HG02588 (cell line): ENCODE results near the gene SNRPN.
A peak's percentile ranks its signal among the peaks of the same experiment; 100 is the strongest.
"Not testable (repeated sequence)": the region's sequence is repeated elsewhere in the genome, so short reads cannot be mapped to it uniquely, and the experiment has no call there.

ENCODE experiments used
- ATAC-seq: cut with Tn5 transposase; IDR thresholded peaks from one replicate; pipeline ENCODE4 v1.9.1; 2021; ENCODE audit warnings: mild to moderate bottlenecking, moderate library complexity; ENCODE audit not compliant: unreplicated experiment

The SNRPN gene

GRCh38 chr15:24954783-24955530 lies at the start of gene SNRPN, which contains the start of gene SNURF:
Gene SNRPN, plus strand, starts transcription at chr15:24954987. Its CDS starts 19,467 bp downstream, at chr15:24974454.
Gene SNURF, plus strand, starts transcription at chr15:24954987. Its CDS starts 62 bp downstream, at chr15:24955049.
- ATAC-seq: peak; percentile 58

- ATAC-seq: no peak
Measured at GRCh38 chr15:24916305-24917009, 38.3 kb upstream of the SNRPN start.

- no peak for ATAC-seq
Measured at GRCh38 chr15:24917431-24917830, 37.4 kb upstream of the SNRPN start.

- ATAC-seq: no peak
Measured at GRCh38 chr15:24919446-24919845, 35.3 kb upstream of the SNRPN start.

- ATAC-seq: not testable (repeated sequence)
Measured at GRCh38 chr15:24922781-24923180, 32.0 kb upstream of the SNRPN start.

- ATAC-seq: no peak
Measured at GRCh38 chr15:24924153-24924552, 30.6 kb upstream of the SNRPN start.

- ATAC-seq: no peak
Measured at GRCh38 chr15:24924621-24925020, 30.2 kb upstream of the SNRPN start.

- ATAC-seq: not testable (repeated sequence)
Measured at GRCh38 chr15:24931874-24932732, 22.7 kb upstream of the SNRPN start.

GRCh38 chr15:24933716-24934115 lies 21.1 kb upstream of the SNRPN start:
- no peak for ATAC-seq

- not testable (repeated sequence) for ATAC-seq
Measured at GRCh38 chr15:24938224-24938623, 16.6 kb upstream of the SNRPN start.

GRCh38 chr15:24940236-24940635 lies 14.6 kb upstream of the SNRPN start:
- ATAC-seq: no peak

GRCh38 chr15:24943361-24943760 lies 11.4 kb upstream of the SNRPN start:
- no peak for ATAC-seq

- no peak for ATAC-seq
Measured at GRCh38 chr15:24944954-24945353, 9.8 kb upstream of the SNRPN start.

GRCh38 chr15:24945711-24946110 lies 9.1 kb upstream of the SNRPN start:
- ATAC-seq: no peak

GRCh38 chr15:24948495-24948894 lies 6.3 kb upstream of the SNRPN start:
- no peak for ATAC-seq

- no peak for ATAC-seq
Measured at GRCh38 chr15:24955531-24955921, 739 bp downstream of the SNRPN start.

GRCh38 chr15:24956111-24956838 lies 1.5 kb downstream of the SNRPN start:
- peak; percentile 66 for ATAC-seq

- ATAC-seq: no peak
Measured at GRCh38 chr15:24957691-24958090, 2.9 kb downstream of the SNRPN start.

GRCh38 chr15:24961967-24962366 lies 7.2 kb downstream of the SNRPN start:
- no peak for ATAC-seq

- no peak for ATAC-seq
Measured at GRCh38 chr15:24962880-24963279, 8.1 kb downstream of the SNRPN start.
